GM18499 (cell line): ENCODE results near the gene NUAK2.

ENCODE experiments used
- ATAC-seq: cut with Tn5 transposase; IDR thresholded peaks from one replicate; pipeline ENCODE4 v1.9.1; 2021; ENCODE audit warnings: moderate number of reproducible peaks; ENCODE audit not compliant: insufficient read depth, unreplicated experiment

Gene NUAK2

DNA sequence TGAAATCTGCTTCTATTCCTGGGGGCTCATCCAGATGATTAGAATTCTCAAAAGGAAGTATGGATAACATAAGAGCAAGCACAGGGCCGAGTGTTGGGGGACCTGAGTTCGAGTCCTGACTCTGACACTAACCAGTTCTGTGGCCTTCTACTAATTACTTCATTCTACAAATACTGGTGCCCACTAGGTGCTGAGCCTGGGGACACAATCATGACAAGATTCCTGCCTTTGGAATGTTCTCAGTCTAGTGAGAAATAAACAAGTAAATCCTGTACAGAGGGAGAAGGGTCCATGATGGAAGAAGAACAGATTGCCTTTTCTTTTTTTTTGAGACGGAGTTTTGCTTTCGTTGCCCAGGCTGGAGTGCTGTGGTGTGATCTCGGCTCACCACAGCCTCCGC, 2.2 kb upstream of the NUAK2 start:
- no peak for ATAC-seq

DNA sequence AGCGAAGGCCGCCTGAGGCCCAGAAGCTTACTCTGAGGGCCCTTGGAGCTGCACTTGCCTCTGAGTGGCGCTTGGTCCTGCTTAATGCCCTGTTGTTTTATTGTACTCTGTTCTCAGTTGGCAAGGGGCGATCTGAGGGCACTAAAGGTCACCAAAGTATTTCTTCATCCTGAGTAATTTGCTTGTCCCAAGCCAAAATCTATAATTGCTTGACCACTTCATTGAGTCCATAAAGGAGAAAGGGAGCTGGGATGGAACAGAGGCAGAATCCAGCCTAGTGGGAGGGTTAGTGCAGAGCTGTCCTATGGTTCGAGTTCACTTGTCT, 376 bp upstream of the NUAK2 start:
- ATAC-seq = no peak

DNA sequence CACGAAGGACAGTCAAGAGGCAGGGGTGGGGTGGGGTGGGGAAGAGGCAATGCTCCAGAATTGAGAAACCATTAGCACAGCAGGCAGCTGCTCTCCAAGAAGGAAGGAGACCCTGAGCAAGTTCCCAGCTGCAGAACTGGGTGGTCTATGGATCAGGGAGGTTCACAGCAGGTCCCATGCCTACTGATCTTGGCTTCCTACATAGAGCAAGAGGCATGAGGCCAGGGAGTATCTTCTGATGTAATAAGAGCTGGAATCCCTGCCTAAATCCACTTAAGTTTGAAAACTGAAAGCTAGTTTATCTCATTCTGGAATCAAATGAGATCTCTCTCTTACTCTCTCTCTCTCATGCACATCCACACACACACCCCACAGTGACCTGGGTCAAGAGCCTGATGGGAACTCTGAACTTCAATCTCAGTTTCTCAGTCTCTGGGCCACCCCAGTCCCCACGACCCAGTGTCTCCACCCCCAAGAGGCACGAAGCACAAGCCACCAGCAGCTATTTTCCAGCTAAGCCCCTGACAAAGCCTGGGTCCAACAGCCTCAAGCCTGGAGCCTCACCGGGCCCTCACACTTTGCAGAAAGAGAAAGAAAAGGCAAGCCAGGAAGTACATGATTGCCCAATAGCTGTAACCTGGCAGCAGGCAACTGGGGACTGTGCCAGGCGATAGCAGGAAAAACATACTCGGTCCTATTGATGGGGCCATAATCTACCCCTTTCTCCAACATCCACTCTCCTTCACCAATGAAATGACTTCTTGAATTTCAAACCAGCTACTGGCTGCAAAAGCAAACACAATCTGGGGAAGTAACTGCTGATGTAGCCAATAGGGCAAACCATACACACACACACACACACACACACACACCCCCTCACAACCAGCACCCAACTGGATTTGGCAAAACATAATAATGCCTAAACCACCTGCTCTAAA, 2.2 kb downstream of the NUAK2 start:
- no peak for ATAC-seq

DNA sequence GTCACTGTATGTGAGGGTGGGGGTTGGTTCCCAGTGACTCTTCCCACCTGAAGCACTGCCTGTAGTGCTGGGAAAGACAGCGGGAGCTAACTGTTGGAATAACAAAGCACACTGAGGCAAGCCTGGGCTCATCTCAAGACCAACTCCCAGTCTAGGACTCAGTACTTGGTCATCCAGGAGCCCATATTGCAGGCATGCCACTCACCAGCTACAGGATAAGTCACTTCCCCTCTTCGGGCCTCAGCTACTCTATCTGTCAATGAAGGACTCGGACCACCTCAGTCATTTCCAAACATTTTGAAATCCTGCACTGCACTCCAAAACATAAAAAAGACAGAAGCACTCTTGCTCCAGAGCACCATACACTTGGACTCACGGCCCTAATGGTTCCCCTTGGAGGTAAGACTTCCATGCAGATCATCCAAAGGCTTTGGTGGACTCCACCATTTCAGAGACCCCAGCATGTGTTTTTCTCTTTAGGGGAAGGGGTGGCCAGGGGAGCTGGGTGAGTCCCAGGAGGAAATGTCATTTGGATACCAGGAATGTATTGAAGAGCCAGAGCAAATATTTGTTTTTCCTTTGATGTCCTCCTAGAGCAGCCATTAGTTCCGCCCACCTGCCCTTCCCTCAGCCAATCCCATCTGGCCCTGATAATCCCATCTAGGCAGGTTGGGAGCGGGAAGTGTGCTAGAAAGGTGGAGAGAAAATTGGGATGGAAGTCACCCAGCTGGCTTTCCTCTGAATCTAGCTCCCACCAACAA, 3.1 kb downstream of the NUAK2 start:
- no peak for ATAC-seq

DNA sequence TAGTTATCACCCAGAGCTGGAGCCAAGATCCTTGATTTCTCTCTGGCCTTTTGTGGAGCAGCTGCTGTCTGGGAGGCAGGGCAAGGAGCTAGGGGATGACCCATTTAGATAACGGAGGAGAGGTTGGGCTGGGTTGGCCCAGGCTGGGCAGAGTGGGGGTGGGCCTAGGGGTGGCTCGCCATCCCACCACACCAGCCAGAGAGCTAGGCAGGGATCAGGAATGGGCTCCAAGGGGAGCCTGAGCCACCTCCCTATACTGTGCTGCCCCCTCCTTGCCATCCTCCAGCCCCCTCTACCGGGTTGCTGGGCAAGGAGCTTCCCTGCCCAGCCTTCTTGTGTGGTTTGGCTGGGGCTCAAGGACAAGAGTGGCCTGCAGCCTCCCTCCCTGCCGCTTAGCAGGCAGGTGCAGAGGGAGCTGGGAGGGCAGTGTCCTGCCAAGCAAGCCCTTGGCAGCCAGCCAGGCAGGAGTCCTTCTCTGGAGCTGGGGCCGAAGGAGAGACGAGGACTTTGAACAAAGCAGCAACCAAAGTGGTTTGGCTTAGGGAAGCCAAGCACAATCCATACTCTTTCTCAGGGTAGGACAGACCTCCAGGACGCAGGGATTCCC, 4.1 kb downstream of the NUAK2 start:
- no peak for ATAC-seq

DNA sequence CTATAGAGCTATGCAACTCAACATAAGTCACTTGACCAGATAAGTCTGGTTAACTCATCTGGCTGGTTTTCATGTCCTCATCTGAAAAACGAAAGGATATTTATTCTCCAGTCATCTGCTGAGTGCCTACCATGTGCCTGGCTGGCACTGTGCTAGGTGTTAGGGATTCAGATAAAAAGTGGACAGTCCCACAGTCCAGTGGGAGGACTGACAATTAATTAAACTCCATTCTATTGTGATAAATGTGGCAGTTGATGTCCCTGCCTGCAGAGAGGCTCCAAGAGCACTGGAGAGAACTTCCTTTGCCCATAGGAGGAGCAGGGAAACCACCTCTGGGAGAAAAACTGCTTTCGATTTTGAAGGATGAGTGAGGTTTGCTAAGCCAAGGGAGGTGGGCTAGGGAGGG, 5.4 kb downstream of the NUAK2 start:
- ATAC-seq = no peak

DNA sequence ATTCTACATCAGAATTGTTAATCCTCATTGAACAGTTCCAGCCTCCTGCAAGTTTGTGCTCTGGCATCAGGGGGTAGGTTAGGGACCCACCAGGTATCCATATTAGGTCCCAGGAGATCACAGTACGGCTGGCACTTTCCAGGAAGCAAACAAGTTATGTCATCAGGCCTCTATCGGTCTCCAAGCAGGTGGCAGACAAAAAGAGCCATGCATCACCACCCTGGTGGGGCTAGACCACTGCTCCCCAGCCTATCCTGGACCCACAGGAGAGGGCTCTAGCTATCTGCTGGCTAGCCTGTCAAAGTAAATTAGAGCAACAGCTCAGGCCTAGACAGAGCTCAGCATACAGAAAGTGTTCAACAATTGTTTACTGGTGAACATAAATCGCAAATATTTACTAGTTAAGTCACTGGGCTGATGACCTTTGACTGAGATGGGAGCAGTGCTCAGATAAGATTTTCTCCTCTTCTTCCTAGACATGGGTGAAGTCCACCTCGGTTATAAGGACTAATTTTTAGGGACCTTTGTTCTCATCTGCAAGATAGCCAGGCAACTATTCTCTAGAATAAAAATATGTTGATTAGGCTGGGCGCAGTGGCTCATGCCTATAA, 6.4 kb downstream of the NUAK2 start:
- no peak for ATAC-seq

DNA sequence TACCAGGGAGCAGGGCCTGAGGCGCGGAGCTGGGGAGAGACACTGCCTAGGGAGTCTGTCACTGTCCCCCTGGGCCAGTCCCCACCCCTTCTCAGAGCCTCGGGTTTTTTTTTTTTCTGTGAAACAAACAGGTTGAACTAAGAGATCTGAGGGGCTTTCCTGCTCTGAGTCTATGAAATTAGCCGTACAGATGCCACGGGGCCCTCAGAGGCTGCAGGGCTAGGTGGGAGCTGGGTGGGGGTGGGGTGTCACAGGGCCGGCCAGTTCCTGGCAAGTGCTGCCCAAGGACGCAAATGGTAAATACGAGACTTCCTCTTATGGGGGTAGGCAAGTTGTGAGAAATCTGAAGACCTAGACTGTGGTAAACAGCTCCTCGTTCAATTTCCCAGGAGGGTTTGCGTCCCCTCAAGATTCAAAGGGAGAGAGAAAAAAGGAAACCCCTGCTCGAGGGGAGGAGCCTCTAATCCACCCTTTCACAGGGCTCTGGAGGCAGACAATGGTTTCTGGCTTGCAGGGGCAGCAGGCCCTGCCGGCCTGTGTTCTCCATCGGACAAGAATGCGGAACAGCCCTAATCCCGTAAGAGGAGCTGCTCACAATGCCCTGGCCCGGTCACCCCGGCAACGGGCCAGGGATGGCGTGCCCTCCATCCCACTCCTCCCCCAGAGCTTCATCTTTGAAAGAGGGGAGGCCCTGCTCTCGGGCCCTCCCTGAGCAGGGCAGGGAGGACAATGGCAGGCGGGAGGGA, 7.8 kb downstream of the NUAK2 start:
- ATAC-seq = no peak

DNA sequence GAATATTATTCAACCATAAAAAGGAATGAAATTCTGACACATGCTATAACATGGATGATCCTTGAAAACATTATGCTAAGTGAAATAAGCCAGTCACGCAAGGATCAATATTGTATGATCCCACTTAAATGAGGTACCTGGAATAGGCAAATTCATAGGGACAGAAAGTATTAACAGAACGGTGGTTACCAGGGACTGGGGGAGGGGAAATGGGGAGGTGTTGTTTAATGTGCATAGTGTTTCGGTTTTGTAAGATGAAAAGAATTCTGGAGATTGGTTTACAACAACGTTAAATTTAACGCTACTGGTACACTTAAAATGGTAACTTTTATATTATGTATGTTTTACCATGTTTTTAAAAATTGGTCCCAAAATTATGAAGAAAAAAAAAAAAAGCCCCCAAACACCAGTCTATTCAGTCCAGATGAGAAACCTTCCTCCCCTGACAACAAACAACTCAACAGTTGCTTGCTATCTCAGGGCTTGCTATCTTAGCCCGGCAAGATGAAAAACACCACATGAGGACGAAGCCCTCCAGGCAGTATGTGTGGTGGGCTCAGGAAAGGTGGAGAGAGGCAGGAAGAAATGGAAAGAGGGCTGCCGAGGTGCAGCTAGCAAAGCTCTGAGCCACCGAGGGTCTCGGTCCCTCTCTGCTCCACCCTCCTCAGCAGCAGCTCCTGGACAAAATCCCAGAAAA, 8.5 kb downstream of the NUAK2 start:
- no peak for ATAC-seq

DNA sequence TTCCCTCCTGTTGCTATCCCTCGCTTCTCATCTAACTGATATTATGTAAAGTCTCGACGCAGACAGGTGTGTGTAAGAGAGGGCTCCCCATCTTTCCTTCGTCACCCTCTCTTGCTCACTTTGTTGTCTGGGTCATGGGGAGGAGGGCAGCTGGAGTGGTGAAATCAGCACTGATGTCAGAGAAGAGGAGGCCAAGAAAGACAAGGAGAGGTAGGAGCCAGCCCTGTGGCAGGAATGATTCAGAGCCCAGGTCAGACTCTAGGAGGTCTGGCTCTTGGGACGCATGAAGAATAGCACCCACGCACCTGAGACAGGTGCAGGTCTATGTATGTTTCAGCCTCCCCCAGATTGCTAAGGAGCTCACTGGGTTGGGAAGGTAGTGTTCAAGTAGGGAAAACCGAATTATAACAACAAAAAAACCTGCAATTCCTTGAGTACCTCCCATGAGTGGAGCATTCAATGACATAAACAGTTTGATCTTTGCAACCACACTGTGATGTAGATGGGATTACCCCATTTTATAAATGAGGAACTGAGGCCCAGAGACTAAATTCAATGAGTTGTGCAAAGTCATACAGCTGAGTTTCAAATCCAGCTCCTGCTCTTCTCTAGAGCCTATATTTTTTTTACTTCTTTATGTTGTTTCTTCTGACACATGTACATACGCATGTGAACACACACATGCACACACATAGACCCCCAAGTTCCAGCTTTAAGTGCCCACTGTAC, 10.4 kb downstream of the NUAK2 start:
- ATAC-seq = no peak

DNA sequence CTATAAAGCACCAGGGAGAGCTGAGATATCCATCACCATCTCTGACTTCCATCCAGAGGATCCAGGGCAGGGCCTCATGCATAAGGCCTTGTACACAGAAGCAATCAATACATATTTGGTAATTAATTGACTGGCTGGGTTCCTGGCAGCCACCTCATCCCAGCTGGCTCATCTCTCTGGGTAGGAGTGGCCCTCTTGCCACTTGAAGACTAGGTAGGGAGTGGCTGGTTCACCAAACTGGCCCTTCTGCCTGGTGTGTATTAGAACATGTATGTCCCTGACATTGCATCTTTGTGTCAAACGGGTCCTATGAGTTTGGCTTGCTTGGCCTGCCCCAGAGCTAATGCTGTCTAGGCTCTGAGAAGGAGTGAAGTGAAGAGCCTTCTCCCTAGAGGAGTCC, 11.8 kb downstream of the NUAK2 start:
- no peak for ATAC-seq

DNA sequence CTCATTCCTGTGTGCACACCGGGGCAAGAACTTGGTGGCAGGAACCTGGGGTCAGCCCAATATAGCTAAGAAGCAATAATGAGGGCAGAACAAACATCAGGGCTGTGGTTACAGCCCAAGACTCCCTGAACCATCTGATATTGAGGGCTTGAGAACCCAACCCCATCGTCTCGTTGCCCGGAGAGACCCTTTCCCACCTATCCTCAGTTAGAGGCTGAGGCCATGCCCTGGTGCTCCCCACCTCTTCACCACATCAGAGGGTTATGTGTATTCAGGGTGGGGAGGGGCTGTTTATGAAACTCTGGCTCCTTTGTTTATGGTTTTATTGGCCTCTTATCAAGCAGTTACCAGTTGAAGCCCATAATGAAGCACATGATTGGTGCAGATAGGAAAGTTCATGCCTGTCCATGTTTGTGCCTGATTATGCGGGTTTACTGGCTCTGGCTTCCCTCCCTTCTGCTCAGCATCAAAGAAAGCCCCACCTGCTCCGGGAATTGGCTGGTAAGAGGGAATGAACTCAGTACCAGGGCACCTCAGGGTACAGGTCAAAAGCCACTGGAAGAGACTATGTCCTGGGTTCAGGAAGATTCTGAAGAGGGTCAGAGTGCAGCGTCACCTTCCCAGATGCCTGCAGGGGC, 14.5 kb downstream of the NUAK2 start:
- ATAC-seq = no peak

DNA sequence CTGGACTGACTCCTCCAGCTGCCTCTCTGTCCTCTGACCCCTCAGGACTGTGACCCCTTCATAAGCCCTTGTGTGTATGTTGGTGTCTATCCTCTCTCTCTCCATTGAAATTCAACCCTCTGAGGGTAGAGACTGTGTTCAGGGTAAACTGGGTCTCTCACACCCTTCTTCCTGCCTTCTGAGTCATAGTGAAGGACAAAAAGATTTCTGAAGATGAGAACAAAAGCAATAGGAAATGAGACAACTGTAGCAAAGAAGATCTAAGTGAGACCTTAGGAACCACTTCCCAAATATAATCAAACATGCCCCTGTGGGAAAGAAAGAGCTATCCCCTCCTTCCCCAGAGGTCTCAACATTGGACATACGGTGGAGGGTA, 16.9 kb downstream of the NUAK2 start:
- ATAC-seq = no peak

DNA sequence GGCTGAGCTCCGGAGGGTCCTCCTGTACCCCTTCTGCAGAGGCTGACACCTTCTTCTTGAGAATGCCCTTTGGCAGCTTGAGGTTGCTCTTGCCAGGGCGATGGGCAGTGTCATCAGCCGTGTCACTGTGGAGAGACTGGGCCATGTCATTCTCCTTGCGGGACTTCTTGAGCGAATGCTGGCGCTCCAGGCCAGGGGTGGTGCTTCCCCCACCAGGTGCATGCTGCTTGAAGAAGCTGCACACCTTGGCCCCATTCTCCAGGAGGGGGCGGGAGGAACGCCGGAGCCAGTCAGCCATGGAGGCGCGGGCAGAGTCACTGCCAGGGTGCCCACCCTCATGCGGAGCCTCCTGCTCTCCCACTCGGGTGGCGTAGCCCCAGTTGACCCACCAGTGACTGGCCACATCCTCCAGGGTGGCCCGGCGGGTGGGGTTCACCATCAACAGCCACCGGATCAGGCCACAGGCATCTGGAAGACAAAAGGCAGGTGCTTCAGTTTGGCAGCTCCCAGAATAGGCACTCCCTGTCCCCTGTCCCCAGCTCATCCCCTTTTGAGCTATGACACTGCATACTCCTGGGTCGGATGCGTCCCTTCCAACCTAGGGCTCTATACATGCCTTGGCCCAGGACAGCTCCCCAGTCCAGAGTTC, 17.4 kb downstream of the NUAK2 start:
- no peak for ATAC-seq

DNA sequence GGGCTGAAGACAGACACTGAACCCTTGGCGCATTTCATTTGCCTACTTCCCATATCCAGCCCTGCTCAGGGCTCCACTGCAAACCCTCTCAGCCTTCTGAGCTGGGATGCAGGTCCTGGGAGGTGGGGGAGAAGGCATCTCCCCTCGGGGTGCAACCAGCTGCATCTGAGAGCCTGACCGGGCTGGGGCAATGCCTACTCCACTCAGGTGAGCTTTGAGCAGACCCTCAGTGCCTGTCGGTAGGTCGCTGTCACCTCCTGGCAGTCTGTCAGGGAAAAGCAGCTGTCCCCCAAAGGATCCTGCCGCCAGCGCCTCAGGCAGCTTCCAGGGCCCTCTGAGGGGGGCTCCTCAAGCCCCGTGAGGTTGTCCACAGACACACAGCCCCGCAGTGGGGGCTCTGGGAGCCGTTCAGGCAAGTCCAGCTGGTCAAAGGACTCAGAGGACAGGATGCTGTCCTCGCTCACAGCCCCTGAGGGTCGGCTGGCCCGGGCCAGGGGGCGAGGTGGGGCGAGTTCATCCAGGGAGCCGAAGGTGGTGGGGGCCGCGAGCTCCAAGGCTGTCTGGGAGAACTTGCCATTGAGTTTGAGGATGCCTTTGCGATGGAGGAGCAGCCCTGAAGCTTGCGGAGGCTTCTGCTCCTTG, 18.2 kb downstream of the NUAK2 start:
- no peak for ATAC-seq

DNA sequence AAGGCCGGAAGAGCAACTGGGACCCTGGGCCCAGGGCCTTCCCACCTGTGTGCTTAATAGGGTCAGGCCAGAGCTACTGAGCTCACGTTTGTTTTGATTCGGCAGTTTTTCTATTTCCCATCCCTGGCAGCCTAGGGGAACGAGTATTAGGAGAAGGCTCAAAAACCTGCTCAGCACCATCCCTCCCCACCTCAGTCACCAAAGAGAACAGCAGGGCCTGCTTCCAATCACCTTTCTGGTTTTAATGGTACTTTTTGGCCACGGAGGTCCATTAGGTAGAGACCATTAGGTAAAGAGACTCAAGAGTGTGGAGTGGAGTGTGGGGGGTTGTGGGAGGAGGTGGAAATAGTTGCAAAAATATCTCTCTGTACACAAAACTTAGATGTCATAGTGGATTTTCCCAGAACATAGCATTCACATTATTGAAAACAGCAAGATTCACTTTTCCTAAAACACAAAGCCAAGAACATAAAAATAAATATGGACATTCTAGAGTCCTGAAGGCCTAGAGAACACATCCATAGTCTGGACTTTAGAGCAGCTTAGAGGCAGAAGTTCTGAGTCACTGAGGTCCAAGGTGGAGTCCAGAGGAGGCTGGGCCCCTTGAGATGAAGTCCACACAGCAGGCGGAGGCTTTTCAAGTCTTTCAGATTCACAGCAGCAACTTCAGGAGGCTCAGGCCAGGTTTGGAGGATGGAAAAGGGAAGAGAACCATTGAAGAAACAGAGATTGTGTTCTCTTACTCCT, 19.5 kb downstream of the NUAK2 start:
- ATAC-seq = no peak
